Measurements from ENCODE around the gene TJP1. TPM values are rescaled to one million over a fixed set of nuclear protein-coding genes. Genes with fewer than 3 reads are reported as not detected.
A peak's percentile ranks its signal among the peaks of the same experiment; 100 is the strongest.

The TJP1 gene
- total and polyA plus RNA-seq, 9 of the 15 experiments (the other 6 are each of a cell fraction or from before 2014, with no cell fraction given): 9.1 to 39.3 (median 28.0) TPM

DNA sequence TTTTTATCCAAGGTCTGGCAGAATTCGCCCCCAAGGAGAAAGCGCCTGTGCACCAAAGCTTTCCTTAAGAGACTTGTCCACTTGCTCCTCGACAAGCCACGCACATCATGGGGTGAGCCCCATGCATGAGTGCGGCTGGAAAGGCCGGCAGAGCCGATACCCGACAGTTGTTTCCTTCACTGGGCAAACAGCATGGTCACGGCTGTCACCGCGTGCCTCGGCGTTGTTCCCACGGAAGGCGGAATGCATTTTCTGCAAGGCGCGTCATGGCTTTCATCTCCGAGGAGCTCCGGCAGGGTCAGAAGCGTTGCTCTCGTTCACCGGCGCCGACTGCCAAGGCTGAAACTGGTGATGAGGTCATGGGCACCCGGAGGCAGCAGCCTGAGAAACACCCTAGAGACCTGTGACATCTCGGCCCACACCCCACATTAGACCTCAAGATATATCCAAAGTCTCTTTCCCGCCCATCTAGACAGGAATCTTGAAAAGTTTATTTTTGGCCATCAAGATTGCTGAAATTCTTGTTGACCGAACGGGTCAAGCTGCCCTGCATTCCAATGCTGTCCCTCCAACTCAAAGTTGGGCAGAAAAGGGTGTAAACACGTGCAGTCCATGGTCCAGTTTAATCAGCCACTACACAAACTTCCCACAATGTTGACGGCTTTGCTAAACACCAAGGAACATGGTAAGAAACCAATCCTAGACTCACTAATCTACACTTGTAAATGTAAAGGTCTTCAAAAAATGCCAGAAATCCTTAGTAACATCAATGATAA, 604 bp upstream of the TJP1 start (continued):
- TF ChIP-seq, protein P1, sequence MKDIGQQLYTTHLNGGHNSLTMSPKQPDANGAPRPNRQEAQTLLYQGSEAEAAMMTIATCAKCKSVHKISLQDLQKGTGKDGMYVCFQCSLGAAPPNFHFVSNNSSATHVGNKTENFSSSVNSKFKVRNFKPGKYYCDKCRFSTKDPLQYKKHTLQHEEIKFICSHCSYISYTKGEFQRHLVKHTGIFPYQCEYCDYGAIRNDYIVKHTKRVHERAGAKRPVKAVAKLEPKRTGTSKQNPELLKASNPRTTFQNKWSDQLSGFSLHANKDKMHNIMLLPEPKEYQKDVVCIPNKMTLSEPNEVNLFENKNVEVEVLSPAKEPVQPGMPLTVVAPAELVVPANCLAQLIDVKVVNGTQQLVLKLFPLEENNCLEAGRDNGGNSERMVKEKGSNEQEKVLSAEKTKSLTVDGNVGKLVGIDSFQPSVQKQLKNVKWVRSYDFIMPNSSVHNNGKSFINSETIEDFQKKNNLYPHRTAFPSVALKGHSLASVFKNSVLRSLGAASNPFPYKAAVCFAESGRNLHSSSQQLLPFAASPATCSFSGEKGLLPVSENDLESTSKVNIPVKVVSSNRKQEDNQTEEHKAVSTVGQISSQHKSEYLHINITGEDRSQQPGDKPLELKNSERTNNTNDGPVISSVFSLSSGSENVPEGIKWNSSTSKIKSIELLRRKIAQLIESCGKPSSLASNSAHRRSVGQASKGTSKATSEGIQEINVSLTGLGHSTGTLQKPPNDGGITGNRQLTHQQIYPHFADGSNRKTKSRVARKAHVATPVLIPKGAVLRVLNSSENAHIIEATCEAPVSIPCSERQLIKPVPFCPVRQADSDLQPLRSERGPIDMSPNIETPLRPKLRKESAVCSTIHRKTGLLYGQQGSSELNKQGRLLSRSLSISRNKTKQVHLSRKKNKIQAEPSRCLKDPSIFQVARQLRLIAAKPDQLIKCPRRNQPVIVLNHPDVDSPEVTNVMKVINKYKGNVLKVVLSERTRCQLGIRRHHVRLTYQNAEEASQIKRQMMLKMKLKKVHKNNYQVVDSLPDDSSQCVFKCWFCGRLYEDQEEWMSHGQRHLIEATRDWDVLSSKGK (CRISPR knock-in tag; IDR thresholded peaks at IDR 0.05): no peak
- TF ChIP-seq SMARCA5 (IDR thresholded peaks at IDR 0.05) (no peak), SMARCC2 (IDR thresholded peaks at IDR 0.05; ENCODE audit: low read depth) (no peak), ZNF174 (CRISPR knock-in tag; IDR thresholded peaks at IDR 0.05) (no peak), NFIX (CRISPR knock-in tag; IDR thresholded peaks at IDR 0.05; ENCODE audit: low read depth) (no peak), CSDE1 (IDR thresholded peaks at IDR 0.05) (no peak), ATF1 (CRISPR knock-in tag; IDR thresholded peaks at IDR 0.05) (no peak), ATF1 (tag; IDR thresholded peaks at IDR 0.05) (no peak), XRCC3 (IDR thresholded peaks at IDR 0.05) (no peak), RB1 (IDR thresholded peaks at IDR 0.05; ENCODE audit: low read depth) (no peak), ZFP30 (CRISPR knock-in tag; IDR thresholded peaks at IDR 0.05; ENCODE audit: borderline replicate concordance) (no peak), FOXK1 (CRISPR knock-in tag; IDR thresholded peaks at IDR 0.05; ENCODE audit: borderline replicate concordance) (no peak), TSC22D4 (tag; IDR thresholded peaks at IDR 0.05) (no peak), L3MBTL2 (IDR thresholded peaks at IDR 0.05) (peak; percentile 36; the same call in 1 of the 2 replicates), HDAC8 (tag; IDR thresholded peaks at IDR 0.05) (no peak)
- TF ChIP-seq, protein P2, sequence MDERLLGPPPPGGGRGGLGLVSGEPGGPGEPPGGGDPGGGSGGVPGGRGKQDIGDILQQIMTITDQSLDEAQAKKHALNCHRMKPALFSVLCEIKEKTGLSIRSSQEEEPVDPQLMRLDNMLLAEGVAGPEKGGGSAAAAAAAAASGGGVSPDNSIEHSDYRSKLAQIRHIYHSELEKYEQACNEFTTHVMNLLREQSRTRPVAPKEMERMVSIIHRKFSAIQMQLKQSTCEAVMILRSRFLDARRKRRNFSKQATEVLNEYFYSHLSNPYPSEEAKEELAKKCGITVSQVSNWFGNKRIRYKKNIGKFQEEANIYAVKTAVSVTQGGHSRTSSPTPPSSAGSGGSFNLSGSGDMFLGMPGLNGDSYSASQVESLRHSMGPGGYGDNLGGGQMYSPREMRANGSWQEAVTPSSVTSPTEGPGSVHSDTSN (CRISPR knock-in tag; IDR thresholded peaks at IDR 0.05; ENCODE audit: low read depth): no peak
- TF ChIP-seq, protein P2 (tag; conservative IDR thresholded peaks at IDR 0.05; ENCODE audit: low read depth): no peak
- TF ChIP-seq, protein P3, sequence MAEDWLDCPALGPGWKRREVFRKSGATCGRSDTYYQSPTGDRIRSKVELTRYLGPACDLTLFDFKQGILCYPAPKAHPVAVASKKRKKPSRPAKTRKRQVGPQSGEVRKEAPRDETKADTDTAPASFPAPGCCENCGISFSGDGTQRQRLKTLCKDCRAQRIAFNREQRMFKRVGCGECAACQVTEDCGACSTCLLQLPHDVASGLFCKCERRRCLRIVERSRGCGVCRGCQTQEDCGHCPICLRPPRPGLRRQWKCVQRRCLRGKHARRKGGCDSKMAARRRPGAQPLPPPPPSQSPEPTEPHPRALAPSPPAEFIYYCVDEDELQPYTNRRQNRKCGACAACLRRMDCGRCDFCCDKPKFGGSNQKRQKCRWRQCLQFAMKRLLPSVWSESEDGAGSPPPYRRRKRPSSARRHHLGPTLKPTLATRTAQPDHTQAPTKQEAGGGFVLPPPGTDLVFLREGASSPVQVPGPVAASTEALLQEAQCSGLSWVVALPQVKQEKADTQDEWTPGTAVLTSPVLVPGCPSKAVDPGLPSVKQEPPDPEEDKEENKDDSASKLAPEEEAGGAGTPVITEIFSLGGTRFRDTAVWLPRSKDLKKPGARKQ (CRISPR knock-in tag; IDR thresholded peaks at IDR 0.05): peak; percentile 95
- TF ChIP-seq, protein P4, sequence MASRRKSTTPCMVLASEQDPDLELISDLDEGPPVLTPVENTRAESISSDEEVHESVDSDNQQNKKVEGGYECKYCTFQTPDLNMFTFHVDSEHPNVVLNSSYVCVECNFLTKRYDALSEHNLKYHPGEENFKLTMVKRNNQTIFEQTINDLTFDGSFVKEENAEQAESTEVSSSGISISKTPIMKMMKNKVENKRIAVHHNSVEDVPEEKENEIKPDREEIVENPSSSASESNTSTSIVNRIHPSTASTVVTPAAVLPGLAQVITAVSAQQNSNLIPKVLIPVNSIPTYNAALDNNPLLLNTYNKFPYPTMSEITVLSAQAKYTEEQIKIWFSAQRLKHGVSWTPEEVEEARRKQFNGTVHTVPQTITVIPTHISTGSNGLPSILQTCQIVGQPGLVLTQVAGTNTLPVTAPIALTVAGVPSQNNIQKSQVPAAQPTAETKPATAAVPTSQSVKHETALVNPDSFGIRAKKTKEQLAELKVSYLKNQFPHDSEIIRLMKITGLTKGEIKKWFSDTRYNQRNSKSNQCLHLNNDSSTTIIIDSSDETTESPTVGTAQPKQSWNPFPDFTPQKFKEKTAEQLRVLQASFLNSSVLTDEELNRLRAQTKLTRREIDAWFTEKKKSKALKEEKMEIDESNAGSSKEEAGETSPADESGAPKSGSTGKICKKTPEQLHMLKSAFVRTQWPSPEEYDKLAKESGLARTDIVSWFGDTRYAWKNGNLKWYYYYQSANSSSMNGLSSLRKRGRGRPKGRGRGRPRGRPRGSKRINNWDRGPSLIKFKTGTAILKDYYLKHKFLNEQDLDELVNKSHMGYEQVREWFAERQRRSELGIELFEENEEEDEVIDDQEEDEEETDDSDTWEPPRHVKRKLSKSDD (conservative IDR thresholded peaks at IDR 0.05; ENCODE audit: low read length): no peak
